Liver (tissue), 9 donors: ENCODE results near the gene PIP5K1C. TPM values are rescaled to one million over a fixed set of nuclear protein-coding genes. Genes with fewer than 3 reads are reported as not detected.

ENCODE experiments used
- DNase-seq: peaks from one replicate; pipeline ENCODE4 v3.0.0-alpha.2; 2017; ENCODE audit warnings: low spot score
- H3K27ac ChIP-seq, 2 donors: one replicate each; pipeline ENCODE4 v1.7.0; 2013; ENCODE audit warnings: inconsistent platforms in 2 of 2, low read length in 2 of 2, control low read depth in 1 of 2, low read depth in 1 of 2, mild to moderate bottlenecking in 1 of 2
- H3K27me3 ChIP-seq, 4 donors: one replicate each; pipeline versions ENCODE4 v1.6.1 to v1.7.0; 2013; ENCODE audit warnings: low read length in 3 of 4, inconsistent platforms in 1 of 4, mild to moderate bottlenecking in 1 of 4, moderate library complexity in 1 of 4; ENCODE audit not compliant: control insufficient read depth in 4 of 4, insufficient read depth in 4 of 4
- H3K36me3 ChIP-seq, 4 donors: one replicate each; pipeline versions ENCODE4 v1.6.1 to v1.7.0; 2013; ENCODE audit warnings: low read length in 3 of 4, mild to moderate bottlenecking in 3 of 4, low read depth in 1 of 4, moderate library complexity in 1 of 4; ENCODE audit not compliant: control insufficient read depth in 4 of 4, insufficient read depth in 3 of 4
- H3K4me1 ChIP-seq, 4 donors: one replicate each; pipeline versions ENCODE4 v1.6.1 to v1.7.0; 2013; ENCODE audit warnings: low read length in 3 of 4, mild to moderate bottlenecking in 3 of 4, moderate library complexity in 1 of 4; ENCODE audit not compliant: control insufficient read depth in 4 of 4, insufficient read depth in 4 of 4
- H3K4me3 ChIP-seq, 3 donors: one replicate each; pipeline versions ENCODE4 v1.6.1 to v1.7.0; 2013; ENCODE audit warnings: low read length in 3 of 3, control low read depth in 1 of 3, low read depth in 1 of 3, mild to moderate bottlenecking in 1 of 3
- H3K9ac ChIP-seq, 2 donors: one replicate each; pipeline ENCODE4 v1.7.0; 2013; ENCODE audit warnings: low read length in 2 of 2, mild to moderate bottlenecking in 2 of 2, moderate library complexity in 2 of 2, control low read depth in 1 of 2, low read depth in 1 of 2
- H3K9me3 ChIP-seq, 4 donors: one replicate each; pipeline versions ENCODE4 v1.6.1 to v1.7.0; 2013; ENCODE audit warnings: low read length in 3 of 4; ENCODE audit not compliant: control insufficient read depth in 4 of 4
- EGR1 ChIP-seq, 2 donors: IDR thresholded peaks; 2 replicates each; pipeline ENCODE4 v1.6.1; 2016 to 2018; ENCODE audit warnings: antibody characterized with exemption in 2 of 2, low read depth in 2 of 2
- FOXA1 ChIP-seq: IDR thresholded peaks from 2 replicates; pipeline ENCODE4 v1.6.1; 2016; ENCODE audit warnings: antibody characterized with exemption
- FOXA2 ChIP-seq: IDR thresholded peaks from 2 replicates; pipeline ENCODE4 v1.6.1; 2016; ENCODE audit warnings: antibody characterized with exemption
- GABPA ChIP-seq, 2 donors: IDR thresholded peaks in 1 of 2; conservative IDR thresholded peaks in 1 of 2; 2 replicates each; pipeline ENCODE4 v1.6.1; 2016; ENCODE audit warnings: antibody characterized with exemption in 2 of 2, mild to moderate bottlenecking in 1 of 2, moderate library complexity in 1 of 2
- HNF4A ChIP-seq, 2 donors: conservative IDR thresholded peaks; 2 replicates each; pipeline ENCODE4 v1.6.1; 2016; ENCODE audit warnings: antibody characterized with exemption in 2 of 2, mild to moderate bottlenecking in 2 of 2
- HNF4G ChIP-seq: IDR thresholded peaks from 2 replicates; pipeline ENCODE4 v1.6.1; 2016; ENCODE audit warnings: antibody characterized with exemption
- JUND ChIP-seq, 2 donors: IDR thresholded peaks; 2 replicates each; pipeline ENCODE4 v1.6.1; 2016; ENCODE audit warnings: antibody characterized with exemption in 2 of 2
- RAD21 ChIP-seq, 2 donors: IDR thresholded peaks; 2 replicates each; pipeline ENCODE4 v1.6.1; 2016; ENCODE audit warnings: antibody characterized with exemption in 2 of 2, mild to moderate bottlenecking in 2 of 2
- RXRA ChIP-seq, 2 donors: IDR thresholded peaks; 2 replicates each; pipeline ENCODE4 v1.6.1; 2017 to 2018; ENCODE audit warnings: antibody characterized with exemption in 2 of 2, mild to moderate bottlenecking in 1 of 2
- TAF1 ChIP-seq: conservative IDR thresholded peaks from 2 replicates; pipeline ENCODE4 v1.6.1; 2016; ENCODE audit warnings: antibody characterized with exemption, mild to moderate bottlenecking
- YY1 ChIP-seq: IDR thresholded peaks from 2 replicates; pipeline ENCODE4 v1.6.1; 2016; ENCODE audit warnings: antibody characterized with exemption, mild to moderate bottlenecking
- ZBTB33 ChIP-seq: IDR thresholded peaks from 2 replicates; pipeline ENCODE4 v1.6.1; 2016; ENCODE audit warnings: antibody characterized with exemption
- WGBS: extraction: QIAGEN DNeasy Blood & Tissue Kit; methylation state at CpG from one replicate; pipeline ENCODE4 v1.1.7; 2013; 5-methylcytosine and 5-hydroxymethylcytosine counted together
- polyA plus RNA-seq, 2 donors: library from polyadenylated mRNA; stranded (reverse) in 1 of 2; unstranded in 1 of 2; fragments of 200-250 nt in 1 of 2; fragments of >200 nt in 1 of 2; fragmentation: Nextera tagmentation in 1 of 2; extraction: Ambion mirVana in 1 of 2; gene quantifications; one replicate each; pipeline versions ENCODE4 v1.2.1 to v1.2.3, GENCODE V29; 2013 to 2015
- total RNA-seq, 2 donors: library from RNA; depleted of rRNA; stranded (reverse); fragments of >200 nt; gene quantifications; one replicate each; pipeline ENCODE4 v1.2.3, GENCODE V29; 2014
- TF ChIP-seq, protein P1 (sequence below): IDR thresholded peaks from 2 replicates; pipeline ENCODE4 v1.6.1; 2016; ENCODE audit warnings: antibody characterized with exemption
- TF ChIP-seq, protein P2 (sequence below): fragments of 150-350 bp; IDR thresholded peaks from 2 replicates; pipeline ENCODE4 v1.5.1; 2017; ENCODE audit warnings: improper control_type of control experiment, low read depth, low read length; ENCODE audit not compliant: missing input control
- donor health status: healthy.
- donor health status: healthy.
- donor health status: healthy.
- donor health status: healthy.
- donor health status: healthy.

The PIP5K1C gene
- total and polyA plus RNA-seq, 4 donors, result 1.8 to 7.4 (median 6.0) TPM

- TF ChIP-seq HNF4A (conservative IDR thresholded peaks at IDR 0.05) (no peak), ZBTB33 (no peak), HNF4G (no peak), JUND (IDR thresholded peaks at IDR 0.05) (no peak), FOXA2 (no peak)
Measured at GRCh38 chr19:3679138-3679537, 21.1 kb downstream of the PIP5K1C start (continued).

- H3K4me3 ChIP-seq, result no peak overlapping the region
- no peaks in the 10 kb centered on the region for H3K27me3 ChIP-seq
- H3K36me3 ChIP-seq, result peaks cover 0 to 2% (median 2%) of the 10 kb centered on the region in 4 donors
- H3K4me1 ChIP-seq, result no peaks in the 10 kb centered on the region
- no peak overlapping the region for H3K9ac ChIP-seq
- WGBS, result 97% methylated on average over 3 of the region's 3 CpGs
- TF ChIP-seq YY1, result no peak
- no peak for TF ChIP-seq GABPA (IDR thresholded peaks at IDR 0.05 in 1 of 2, conservative IDR thresholded peaks at IDR 0.05 in 1 of 2)
- no peak for TF ChIP-seq FOXA2
- no peak for TF ChIP-seq TAF1
- TF ChIP-seq HNF4G, result no peak
- TF ChIP-seq ZBTB33, result no peak
- no peak for TF ChIP-seq EGR1 (IDR thresholded peaks at IDR 0.05; ENCODE audit: low read depth in 2 of 2)
- TF ChIP-seq, protein P1, sequence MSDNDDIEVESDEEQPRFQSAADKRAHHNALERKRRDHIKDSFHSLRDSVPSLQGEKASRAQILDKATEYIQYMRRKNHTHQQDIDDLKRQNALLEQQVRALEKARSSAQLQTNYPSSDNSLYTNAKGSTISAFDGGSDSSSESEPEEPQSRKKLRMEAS, result no peak
- TF ChIP-seq FOXA1, result no peak
- TF ChIP-seq JUND (IDR thresholded peaks at IDR 0.05), result no peak
- DNase-seq, result no peak
- H3K9me3 ChIP-seq, result no peaks in the 10 kb centered on the region
- no peak overlapping the region for H3K27ac ChIP-seq
Measured at GRCh38 chr19:3678188-3678587, 22.1 kb downstream of the PIP5K1C start.

DNA sequence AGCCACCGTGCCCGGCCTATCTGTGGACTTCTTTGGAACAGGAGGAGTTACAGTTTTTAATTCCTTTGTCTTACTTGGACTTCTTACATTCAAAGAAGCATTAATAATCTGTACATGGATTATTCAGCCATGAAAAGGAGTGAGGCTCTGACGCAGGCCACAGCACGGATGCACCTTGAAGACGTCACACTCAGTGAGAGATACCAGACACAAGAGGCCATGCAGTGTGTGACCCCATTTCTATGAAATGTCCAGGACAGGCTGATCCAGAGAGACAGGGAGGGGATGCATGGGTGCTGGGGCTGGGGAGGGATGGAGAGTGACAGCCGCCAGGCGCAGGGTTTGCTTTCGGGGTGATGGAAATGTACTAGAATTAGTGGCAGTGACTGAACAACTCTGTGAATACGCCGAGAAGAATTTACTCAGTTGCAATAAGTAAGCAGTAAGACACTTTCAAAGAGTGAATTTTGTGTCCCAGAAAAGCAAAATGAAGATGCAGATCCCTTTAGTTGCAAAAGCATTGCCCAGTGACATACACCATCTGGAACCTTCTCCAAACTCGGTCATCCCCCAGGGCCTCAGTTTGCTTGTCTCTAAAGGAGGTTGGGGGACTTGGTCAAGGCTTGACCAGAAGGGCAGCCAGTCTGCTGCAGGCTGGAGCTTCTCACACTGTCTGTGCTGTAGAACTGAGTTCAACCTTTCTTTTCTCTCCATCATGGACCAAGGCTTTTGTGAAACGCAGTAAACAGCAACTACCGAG lies 25.3 kb downstream of the PIP5K1C start:
- 94% methylated on average over 13 of the region's 13 CpGs for WGBS
- H3K36me3 ChIP-seq, result peaks cover 0 to 2% (median 2%) of the 10 kb centered on the region in 4 donors
- TF ChIP-seq TAF1, result no peak
- no peak for TF ChIP-seq YY1
- no peak for TF ChIP-seq JUND (IDR thresholded peaks at IDR 0.05)
- TF ChIP-seq, protein P2, sequence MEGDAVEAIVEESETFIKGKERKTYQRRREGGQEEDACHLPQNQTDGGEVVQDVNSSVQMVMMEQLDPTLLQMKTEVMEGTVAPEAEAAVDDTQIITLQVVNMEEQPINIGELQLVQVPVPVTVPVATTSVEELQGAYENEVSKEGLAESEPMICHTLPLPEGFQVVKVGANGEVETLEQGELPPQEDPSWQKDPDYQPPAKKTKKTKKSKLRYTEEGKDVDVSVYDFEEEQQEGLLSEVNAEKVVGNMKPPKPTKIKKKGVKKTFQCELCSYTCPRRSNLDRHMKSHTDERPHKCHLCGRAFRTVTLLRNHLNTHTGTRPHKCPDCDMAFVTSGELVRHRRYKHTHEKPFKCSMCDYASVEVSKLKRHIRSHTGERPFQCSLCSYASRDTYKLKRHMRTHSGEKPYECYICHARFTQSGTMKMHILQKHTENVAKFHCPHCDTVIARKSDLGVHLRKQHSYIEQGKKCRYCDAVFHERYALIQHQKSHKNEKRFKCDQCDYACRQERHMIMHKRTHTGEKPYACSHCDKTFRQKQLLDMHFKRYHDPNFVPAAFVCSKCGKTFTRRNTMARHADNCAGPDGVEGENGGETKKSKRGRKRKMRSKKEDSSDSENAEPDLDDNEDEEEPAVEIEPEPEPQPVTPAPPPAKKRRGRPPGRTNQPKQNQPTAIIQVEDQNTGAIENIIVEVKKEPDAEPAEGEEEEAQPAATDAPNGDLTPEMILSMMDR, result no peak
- TF ChIP-seq RAD21 (IDR thresholded peaks at IDR 0.05), result no peak
- no peak for TF ChIP-seq HNF4A (conservative IDR thresholded peaks at IDR 0.05)
- no peak for TF ChIP-seq RXRA (IDR thresholded peaks at IDR 0.05)
- no peak for DNase-seq
- no peak overlapping the region for H3K9ac ChIP-seq
- H3K27me3 ChIP-seq, result no peaks in the 10 kb centered on the region
- no peak overlapping the region for H3K27ac ChIP-seq
- no peaks in the 10 kb centered on the region for H3K4me1 ChIP-seq
- H3K9me3 ChIP-seq, result no peaks in the 10 kb centered on the region
- H3K4me3 ChIP-seq, result no peak overlapping the region
